B cell (primary cell): ENCODE data around the gene PPP3R1.

Experiments used
- EZH2 ChIP-seq: IDR thresholded peaks from 2 replicates; pipeline ENCODE4 v1.6.1; 2012; ENCODE audit warnings: borderline replicate concordance, low read depth, mild to moderate bottlenecking, moderate library complexity, low read length; ENCODE audit not compliant: insufficient read depth, poor library complexity, severe bottlenecking
- TF ChIP-seq, protein P1 (sequence below): fragments of 200-600 bp; IDR thresholded peaks from one replicate; pipeline ENCODE4 v1.8.0; 2022; ENCODE audit warnings: antibody characterized with exemption, mild to moderate bottlenecking

DNA sequence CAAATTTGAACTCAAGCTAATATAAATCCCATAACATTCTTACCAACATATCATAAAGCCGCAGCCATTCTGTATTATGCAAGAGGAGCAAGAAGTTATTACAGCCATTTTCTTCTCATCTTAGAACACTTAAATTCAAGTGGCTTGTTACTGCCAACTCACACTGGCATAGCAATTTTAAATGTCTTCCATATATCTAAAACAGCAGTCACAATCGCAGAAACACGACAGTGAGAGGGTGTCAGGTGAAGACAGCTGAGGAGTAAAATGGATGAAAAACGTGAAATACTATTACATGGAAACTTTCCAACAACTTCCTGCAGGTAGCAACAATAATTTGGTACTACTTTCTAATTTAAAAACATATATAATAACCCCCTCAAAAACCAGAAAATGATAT, 17.9 kb downstream of the PPP3R1 start:
- TF ChIP-seq, protein P1, sequence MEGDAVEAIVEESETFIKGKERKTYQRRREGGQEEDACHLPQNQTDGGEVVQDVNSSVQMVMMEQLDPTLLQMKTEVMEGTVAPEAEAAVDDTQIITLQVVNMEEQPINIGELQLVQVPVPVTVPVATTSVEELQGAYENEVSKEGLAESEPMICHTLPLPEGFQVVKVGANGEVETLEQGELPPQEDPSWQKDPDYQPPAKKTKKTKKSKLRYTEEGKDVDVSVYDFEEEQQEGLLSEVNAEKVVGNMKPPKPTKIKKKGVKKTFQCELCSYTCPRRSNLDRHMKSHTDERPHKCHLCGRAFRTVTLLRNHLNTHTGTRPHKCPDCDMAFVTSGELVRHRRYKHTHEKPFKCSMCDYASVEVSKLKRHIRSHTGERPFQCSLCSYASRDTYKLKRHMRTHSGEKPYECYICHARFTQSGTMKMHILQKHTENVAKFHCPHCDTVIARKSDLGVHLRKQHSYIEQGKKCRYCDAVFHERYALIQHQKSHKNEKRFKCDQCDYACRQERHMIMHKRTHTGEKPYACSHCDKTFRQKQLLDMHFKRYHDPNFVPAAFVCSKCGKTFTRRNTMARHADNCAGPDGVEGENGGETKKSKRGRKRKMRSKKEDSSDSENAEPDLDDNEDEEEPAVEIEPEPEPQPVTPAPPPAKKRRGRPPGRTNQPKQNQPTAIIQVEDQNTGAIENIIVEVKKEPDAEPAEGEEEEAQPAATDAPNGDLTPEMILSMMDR = no peak
- TF ChIP-seq EZH2 = no peak
